NCI-H1417 treated with DMSO at 0.1 percent for 48 hours (cell line): Measurements from ENCODE around the gene SOX2.
A peak's percentile ranks its signal among the peaks of the same experiment; 100 is the strongest.

Experiments
- DNase-seq: peaks from one replicate; lab custom pipeline; 2025; lab: John Stamatoyannopoulos, UW

Gene SOX2

DNA sequence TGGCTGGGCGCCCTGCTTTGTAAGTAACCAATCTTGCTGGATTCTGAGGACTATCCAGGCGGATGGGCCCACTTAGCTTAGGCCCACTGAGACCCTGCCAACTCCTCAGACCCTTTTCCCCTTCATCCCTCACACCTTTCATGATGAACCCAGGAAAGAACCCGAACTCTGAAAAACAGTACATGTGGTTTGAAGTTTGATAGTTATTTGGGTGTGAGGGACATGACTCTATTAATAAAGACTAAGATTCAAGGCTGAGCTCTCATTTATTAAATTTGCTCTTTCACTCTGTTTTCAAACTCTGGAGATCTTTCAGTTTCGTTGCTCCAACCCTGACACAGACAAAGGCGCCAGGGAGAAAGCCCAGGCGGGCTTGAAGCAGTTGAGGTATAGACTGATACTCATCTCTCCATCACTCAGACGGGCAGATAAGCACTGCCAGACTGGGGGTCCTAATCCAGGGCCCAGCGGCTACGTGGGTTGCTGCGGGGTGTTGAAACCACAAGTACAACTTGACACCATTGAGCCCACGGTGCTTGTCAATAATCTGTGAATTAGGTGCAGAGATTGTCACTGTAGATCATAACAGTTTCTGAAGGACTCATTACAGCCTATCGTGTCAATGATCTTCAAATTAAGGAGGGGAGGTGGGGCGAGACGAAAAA lies 7.2 kb upstream of the SOX2 start:
- DNase-seq: no peak

DNA sequence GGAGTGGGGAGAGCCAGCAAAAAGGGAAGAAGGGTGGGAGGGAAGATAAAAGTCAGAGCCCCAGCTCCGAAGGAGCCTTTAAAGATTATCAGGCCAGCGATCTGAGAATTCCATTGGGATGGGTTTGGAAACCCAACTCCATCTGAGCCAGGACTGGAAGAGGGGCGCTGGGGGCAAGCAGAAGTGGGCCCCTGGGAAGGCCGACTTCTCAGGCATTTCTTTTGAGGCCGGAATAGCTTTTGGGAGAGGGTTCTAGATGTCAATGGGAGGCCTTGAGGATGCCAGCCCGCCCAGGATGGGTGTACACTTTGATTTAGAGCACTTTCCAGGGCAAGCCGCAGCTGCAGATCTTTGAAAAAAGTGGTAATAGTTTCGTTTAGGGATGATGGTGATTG lies 6.6 kb upstream of the SOX2 start:
- no peak for DNase-seq

- no peak for DNase-seq
These were observed 3.7 kb upstream of the SOX2 start for GRCh38 chr3:181707980-181708379.

DNA sequence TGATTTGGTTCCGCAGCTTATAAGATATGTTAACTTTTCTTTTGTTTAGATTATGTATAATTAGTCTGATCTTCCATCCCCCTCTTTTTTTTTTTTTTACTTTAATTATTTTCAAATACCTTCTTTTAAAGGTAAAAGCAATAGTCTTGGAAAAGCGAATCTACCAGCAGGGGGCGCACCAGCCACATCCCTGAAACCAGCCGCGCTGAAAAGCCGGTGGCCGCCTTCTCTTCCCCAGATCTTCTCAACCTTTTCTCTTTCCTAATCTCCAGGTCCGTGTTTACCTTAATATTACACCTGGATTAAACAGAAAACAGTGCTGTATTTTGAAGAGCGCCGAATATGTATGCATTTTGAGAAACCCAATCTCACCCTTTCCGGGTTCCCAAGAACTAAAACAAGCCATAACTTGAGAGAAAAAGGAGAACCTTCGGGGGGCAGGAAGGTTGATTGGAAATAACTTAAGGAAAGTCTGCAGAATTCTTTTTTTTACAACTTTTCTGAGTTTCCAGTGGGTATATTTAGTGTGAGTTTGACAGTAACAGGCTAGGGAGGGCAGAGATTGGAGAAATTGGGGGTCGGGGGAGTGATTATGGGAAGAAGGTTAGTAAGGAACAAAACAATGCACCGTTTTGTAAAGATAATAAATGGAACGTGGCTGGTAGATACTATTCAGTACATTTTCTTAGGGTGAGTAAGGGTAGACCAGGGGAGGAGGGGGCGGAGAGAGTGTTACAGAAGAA lies 2.0 kb upstream of the SOX2 start:
- DNase-seq: peak; percentile 87

GRCh38 chr3:181710345-181711291 lies 1.1 kb upstream of the SOX2 start:
- no peak for DNase-seq

GRCh38 chr3:181712226-181712552 lies 464 bp downstream of the SOX2 start:
- no peak for DNase-seq

- no peak for DNase-seq
These were observed 991 bp downstream of the SOX2 start for GRCh38 chr3:181712553-181713279.

DNA sequence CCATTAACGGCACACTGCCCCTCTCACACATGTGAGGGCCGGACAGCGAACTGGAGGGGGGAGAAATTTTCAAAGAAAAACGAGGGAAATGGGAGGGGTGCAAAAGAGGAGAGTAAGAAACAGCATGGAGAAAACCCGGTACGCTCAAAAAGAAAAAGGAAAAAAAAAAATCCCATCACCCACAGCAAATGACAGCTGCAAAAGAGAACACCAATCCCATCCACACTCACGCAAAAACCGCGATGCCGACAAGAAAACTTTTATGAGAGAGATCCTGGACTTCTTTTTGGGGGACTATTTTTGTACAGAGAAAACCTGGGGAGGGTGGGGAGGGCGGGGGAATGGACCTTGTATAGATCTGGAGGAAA lies 1.5 kb downstream of the SOX2 start:
- no peak for DNase-seq

DNA sequence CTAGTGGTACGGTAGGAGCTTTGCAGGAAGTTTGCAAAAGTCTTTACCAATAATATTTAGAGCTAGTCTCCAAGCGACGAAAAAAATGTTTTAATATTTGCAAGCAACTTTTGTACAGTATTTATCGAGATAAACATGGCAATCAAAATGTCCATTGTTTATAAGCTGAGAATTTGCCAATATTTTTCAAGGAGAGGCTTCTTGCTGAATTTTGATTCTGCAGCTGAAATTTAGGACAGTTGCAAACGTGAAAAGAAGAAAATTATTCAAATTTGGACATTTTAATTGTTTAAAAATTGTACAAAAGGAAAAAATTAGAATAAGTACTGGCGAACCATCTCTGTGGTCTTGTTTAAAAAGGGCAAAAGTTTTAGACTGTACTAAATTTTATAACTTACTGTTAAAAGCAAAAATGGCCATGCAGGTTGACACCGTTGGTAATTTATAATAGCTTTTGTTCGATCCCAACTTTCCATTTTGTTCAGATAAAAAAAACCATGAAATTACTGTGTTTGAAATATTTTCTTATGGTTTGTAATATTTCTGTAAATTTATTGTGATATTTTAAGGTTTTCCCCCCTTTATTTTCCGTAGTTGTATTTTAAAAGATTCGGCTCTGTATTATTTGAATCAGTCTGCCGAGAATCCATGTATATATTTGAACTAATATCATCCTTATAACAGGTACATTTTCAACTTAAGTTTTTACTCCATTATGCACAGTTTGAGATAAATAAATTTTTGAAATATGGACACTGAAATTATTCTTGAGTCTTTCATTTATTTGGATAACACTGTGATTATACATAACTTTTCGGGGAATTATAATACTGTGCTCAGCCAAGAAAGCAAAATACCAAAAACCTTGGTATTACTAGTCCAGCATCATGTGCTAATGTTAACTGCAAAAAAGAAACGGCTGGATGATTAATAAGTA lies 2.2 kb downstream of the SOX2 start:
- DNase-seq: no peak

DNA sequence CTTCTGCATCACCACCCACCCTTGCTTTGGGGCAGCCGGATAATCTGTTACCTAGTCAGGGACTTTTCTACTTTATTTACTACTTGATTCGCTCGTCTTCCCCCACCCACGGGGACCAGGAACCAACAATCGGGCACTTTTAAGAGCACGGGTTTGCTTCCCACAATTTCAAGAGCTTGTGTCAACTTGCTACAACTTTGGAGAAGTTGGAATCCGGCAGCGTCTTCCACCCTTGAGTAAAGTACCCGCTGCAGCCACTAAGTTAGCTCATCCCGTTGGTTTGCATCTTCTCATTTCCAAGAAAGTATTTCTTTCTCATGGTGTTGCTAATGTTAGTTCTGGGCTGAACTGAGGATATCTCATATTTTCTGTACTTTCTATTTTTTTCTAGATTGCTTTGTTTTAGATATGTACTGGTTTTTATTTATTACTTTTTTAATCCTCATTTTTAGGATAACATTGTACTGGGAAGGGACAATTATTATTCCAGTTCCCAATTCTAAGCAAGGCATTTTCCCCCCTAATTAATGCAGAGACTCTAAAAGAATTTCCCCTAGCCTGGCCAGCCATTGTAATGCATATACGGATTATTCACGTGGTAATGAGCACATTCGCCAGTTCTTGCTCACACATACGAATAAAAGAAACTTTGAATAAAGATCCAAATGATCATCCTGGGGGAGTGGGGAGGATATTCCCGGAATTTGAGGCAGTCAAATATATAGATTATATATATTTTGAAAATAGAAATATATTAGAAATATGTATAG lies 4.0 kb downstream of the SOX2 start:
- DNase-seq: no peak

DNA sequence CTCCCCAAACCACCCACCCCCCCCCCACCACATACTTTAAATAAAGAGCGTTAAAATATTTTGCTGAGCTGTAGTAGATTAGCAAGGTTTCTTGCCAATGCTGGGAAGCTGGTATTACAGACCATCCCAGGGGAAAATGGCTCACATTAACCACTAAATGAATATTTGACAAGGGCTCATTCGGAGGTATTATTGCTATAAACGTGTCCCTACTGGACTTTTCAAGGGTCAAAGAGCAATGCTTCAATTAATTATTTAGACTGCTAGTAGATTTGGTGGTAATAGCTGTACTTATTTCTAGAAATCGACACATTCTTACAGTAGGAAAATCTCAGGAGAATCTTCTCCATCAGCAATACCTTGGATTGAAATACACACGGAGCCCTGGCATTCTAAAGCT lies 5.2 kb downstream of the SOX2 start:
- DNase-seq: no peak

DNA sequence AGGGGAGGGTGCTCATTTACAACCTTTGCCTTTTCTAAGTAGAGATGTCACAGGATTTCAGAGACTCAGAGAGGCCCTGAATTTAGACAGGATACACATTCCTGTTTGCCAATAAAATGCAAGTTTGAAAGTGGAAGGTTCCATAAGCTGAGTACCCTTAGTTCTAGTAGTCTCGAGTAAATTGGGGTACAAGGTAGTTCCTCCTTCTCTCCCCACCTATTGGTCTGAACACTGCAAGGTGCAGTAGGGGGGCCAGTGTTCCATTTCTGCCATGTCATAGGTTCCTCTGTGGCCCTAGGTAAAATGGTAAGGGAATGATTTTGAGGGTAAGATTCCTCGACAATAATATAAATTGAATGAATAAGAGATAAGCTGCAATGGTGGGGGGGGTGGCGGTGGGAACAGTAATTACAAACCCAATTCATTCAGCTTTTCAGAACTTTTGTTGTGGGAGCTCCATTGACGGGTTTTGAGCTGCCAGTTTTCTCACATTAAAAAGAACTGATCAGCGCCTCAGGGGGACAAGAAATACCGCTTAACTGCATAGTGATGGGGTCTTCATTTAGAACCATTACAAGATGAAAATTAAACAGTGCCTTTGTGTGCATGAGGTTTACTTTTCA lies 5.9 kb downstream of the SOX2 start:
- no peak for DNase-seq

DNA sequence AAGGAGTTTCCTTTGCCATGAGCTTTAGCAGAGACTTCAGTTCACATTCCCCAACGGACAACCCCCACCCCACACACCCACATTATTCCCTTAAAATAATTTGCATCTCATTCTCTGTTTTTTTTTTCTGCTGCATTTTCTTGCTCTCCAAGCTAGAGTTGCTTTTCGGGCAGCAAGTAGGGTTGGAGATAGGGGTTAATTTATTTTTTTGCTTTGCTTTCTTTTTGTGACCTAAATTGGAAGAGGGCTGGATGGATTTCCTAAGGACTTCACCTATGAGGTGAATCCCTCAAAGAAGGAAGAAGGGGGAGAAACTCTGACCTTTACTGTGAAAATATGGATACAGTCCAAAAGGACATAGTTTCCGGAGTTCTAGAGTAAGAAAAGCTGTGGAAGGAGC lies 6.6 kb downstream of the SOX2 start:
- no peak for DNase-seq

DNA sequence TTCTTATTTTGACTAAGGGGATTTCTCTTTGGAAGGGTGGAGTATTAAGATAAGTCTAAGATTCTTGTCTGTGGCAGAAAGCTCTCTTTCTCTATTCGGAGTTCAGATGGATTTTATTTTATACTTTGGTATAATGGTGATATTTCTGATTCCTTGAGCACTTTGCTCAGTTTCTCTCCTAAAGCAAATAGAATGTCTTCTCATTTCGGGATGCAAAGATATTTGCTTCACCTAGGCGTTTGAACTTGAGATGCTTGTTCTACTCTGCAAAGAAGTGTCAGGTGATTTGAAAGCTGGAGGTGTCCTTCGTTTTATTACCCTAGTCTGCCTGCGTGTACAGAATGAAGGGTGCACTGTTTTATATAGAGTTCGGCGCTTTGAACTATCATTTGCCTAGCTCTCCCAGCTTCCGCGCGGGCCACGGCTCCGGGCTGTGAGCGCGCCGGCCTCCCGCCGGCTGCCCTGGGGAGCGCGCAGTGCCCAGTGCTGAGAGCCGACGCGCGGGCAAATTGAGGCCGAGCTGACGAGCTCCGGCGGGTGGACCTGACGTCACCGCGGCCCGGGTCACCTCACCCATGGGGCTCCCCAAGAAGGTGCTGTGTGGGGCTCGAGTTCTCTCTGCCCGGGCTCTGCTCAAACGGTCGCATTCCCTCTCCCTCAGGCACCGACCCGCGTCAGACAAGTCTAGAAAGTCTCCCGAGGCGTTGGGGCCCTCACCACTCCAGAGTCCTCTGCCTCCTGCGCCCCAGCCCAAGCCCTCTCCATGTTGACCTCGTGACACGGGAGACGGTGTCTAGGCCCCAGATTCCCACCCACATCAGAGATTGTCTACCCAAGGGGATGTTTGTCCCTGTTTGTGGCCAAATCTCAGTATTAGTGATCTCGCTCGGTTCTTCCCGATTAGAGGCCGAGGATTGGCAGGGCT lies 7.5 kb downstream of the SOX2 start:
- no peak for DNase-seq

DNA sequence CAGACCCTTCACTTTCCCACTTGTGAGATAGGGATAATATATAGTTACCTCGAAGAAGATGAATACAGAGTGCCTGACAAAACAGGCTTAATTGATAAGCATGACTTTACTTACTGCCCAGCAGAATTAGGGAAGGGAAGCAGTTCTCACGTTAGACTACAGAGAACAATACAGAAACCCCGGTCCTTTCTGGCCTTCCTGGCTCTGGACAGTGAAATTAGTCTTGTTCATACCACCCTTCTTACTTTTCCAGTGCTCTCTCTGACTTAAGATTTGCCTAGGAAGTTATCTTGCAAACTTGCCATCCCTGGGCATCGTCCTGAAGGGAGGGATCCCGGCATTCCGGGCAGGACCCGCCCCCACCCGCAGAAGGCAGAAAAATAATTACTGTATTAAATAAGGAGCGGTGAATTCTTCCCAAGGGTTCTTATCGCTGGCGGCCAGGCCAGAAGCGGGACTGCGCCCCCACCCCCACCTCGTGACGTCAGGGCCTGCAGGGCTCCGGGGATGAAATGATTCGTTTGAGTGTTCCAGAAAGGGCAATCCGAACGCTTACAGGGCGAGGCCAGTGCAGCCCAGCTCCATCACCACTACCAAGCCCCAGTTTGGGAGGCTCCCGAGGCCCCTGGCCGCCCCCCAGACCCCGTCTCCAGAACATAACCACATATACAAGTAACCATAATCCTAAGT lies 8.4 kb downstream of the SOX2 start:
- no peak for DNase-seq

DNA sequence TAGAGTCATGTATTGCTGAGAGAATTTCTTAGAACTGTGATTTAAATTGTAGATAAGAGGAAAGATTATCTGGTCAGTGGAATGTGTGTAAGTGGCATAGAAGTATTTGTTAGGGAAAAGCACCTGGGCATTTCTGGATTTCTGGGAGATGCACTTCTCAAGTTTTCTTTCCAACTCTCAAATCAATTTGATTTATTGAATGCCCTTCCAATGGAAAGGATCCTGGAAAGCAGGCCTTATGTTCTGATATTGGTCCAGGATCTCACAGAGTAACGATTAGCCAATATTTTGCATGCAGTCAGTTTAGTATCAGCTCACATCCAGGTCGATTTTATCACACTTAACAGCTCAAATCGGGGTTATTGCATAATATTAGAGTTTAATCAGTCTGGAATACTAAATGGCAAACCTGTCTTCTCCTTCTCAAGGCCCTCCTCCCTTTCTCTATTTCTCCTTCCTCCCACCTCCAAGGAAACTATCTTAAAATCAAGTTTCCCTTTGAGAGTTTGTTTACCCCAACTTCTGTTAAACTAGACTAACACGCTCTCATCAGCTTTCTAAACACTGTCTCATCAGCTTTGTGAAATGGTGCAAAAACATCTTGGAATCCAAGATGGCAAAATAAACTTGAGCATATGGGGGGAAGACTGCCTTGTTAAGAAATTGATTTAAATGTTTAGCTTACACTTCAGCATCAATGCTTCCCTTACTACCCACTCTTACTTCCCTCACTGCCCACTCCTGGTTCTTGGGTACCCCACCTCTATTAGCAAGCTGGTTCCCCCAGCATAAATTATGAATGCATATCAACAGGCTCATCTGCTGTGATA lies 9.5 kb downstream of the SOX2 start:
- DNase-seq: no peak

GRCh38 chr3:181722156-181722555 lies 10.4 kb downstream of the SOX2 start:
- no peak for DNase-seq
